Testis (tissue), 2 donors: ENCODE results near the gene FAM107B.

ENCODE experiments used
- POLR2A ChIP-seq: fragments of 450-650 bp; IDR thresholded peaks from one replicate; pipeline ENCODE4 v1.6.1; 2017; ENCODE audit warnings: antibody characterized with exemption, mild to moderate bottlenecking, moderate library complexity
- TF ChIP-seq, protein P1 (sequence below), 3 experiments: fragments of 450-650 bp in 2 of 3; fragments of 200-600 bp in 1 of 3; sonication (generic) in 1 of 3; IDR thresholded peaks; one replicate each; pipeline ENCODE4 v1.5.1; 2016 to 2019; ENCODE audit warnings: antibody characterized with exemption in 3 of 3, mild to moderate bottlenecking in 2 of 3, moderate library complexity in 1 of 3

DNA sequence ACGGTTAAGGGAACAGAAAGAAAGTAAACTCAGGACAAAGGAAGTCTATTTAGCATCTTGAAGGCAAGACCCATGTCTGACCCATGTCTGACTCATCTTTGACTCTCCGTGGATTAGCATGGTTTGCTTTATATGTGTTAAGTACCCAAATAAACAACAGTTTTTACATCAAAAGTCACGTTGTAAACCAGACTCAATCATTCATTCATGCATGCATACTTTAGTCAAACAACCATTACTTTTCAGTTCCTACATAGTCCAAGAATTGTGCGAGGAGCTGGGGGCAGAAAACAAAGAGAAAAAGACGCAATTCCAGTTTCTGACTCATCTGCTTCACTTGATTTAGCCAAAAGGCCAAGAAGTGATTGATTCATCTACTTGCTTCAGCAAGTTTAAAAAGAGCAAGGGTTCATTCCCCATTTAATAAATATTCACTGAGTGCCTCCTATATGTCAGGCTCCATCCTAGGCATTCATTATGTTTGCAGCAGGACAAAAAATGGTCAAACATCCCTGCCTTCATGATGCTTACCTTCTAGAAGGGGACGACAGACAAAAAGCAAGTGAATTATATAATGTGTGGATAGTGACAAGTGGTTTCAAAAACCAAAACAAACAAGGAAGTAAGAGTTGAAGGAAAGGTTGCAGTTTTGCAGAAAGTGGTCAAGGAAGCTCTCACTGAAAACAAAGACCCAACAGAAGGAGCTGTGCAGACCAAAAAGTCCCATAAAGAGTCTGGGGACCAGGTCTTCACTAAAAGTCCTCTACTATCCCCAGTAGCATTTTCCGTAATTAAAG is 116.2 kb downstream of the FAM107B start:
- no peak for TF ChIP-seq POLR2A
- TF ChIP-seq, protein P1, sequence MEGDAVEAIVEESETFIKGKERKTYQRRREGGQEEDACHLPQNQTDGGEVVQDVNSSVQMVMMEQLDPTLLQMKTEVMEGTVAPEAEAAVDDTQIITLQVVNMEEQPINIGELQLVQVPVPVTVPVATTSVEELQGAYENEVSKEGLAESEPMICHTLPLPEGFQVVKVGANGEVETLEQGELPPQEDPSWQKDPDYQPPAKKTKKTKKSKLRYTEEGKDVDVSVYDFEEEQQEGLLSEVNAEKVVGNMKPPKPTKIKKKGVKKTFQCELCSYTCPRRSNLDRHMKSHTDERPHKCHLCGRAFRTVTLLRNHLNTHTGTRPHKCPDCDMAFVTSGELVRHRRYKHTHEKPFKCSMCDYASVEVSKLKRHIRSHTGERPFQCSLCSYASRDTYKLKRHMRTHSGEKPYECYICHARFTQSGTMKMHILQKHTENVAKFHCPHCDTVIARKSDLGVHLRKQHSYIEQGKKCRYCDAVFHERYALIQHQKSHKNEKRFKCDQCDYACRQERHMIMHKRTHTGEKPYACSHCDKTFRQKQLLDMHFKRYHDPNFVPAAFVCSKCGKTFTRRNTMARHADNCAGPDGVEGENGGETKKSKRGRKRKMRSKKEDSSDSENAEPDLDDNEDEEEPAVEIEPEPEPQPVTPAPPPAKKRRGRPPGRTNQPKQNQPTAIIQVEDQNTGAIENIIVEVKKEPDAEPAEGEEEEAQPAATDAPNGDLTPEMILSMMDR (IDR thresholded peaks at IDR 0.05) = no peak
